ENCODE measurements around the gene VCAN. TPM values are rescaled to one million over a fixed set of nuclear protein-coding genes. Genes with fewer than 3 reads are reported as not detected.

VCAN gene
- total and polyA plus RNA-seq, 8 donors: 1.5 to 184 (median 12.7) TPM

DNA sequence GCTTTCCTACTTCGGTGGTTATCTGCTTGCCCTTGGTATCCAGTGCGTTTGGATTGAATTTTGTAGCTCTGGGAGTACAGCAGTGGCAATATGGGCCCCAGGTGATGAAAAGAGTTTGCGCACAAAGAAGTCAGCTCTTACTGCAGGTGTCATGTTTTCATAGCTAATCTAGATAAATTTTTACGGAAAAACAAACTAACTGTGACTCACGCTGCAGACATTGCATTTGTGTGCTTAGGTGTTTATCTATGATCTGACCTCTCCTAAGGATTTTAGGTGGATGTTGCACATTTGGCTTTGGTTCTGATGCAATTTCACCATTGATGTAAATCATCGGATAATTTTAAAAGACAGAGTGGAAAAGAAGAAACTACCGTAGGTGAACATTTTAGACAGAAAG, 92.1 kb downstream of the VCAN start:
- Histone ChIP-seq H3K27me3 (no peaks in the 10 kb centered on the region), H3K27ac (peak overlapping the region in 3 of 5 donors; percentile 16 to 41 (median 23)), H3K4me1 (peaks cover 7 to 33% (median 13%) of the 10 kb centered on the region in 4 donors), H3K4me3 (no peak overlapping the region), H3K9me3 (no peaks in the 10 kb centered on the region), H3K36me3 (no peaks in the 10 kb centered on the region)
- no peak for TF ChIP-seq EP300 (IDR thresholded peaks at IDR 0.05)
- TF ChIP-seq POLR2AphosphoS5 (IDR thresholded peaks at IDR 0.05): no peak
- no peak for TF ChIP-seq POLR2A (IDR thresholded peaks at IDR 0.05)
- TF ChIP-seq, protein P1, sequence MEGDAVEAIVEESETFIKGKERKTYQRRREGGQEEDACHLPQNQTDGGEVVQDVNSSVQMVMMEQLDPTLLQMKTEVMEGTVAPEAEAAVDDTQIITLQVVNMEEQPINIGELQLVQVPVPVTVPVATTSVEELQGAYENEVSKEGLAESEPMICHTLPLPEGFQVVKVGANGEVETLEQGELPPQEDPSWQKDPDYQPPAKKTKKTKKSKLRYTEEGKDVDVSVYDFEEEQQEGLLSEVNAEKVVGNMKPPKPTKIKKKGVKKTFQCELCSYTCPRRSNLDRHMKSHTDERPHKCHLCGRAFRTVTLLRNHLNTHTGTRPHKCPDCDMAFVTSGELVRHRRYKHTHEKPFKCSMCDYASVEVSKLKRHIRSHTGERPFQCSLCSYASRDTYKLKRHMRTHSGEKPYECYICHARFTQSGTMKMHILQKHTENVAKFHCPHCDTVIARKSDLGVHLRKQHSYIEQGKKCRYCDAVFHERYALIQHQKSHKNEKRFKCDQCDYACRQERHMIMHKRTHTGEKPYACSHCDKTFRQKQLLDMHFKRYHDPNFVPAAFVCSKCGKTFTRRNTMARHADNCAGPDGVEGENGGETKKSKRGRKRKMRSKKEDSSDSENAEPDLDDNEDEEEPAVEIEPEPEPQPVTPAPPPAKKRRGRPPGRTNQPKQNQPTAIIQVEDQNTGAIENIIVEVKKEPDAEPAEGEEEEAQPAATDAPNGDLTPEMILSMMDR (IDR thresholded peaks at IDR 0.05): no peak
- no peak for DNase-seq
- intact Hi-C loops (cut with DNase I; ENCODE audit: low total_unique reads): no loop called here
- whole genome bisulfite sequencing, 5 donors: 21 to 53% (median 37%) methylated on average over 7 of the region's 7 CpGs

DNA sequence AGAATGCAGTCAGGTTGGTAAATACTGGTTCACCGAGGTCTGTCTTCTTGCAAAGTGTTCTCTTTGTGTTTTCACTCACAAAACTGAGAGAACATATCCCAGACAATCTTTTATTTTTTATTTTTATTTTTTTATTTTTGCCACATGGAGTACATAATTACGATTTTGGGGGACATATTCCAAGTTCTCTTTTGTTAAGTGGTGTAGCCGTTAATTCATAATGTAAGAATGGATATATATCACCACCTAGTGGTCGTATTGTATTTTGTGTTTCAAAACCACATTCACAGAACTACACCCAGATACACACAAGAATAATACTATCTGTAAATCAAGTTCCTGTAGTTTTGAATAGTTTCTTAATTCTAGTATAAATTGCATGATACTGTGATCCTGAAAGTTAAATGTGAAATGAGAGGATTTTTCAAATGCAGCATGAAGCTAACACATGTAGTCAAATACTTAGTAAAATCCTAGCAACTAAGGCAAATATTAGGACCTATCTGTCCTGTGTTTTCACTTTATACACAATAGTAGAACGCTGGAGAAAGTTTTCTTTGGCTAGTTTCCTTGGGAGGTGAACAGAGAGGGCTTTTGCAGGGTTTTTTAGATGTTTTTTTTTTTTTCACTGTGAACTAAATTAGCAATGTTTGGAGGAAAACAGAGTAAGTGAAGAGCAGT, 92.7 kb downstream of the VCAN start:
- H3K27ac ChIP-seq: no peak overlapping the region
- no peak overlapping the region for H3K4me3 ChIP-seq
- intact Hi-C loops (cut with DNase I; ENCODE audit: low total_unique reads): no loop called here
- H3K27me3 ChIP-seq: no peaks in the 10 kb centered on the region
- no peaks in the 10 kb centered on the region for H3K9me3 ChIP-seq
- peaks cover 7 to 28% (median 13%) of the 10 kb centered on the region in 4 donors for H3K4me1 ChIP-seq
- TF ChIP-seq POLR2AphosphoS5 (IDR thresholded peaks at IDR 0.05): no peak
- TF ChIP-seq, protein P1 (IDR thresholded peaks at IDR 0.05): peak in 5 of 7 experiments; percentile 28 to 75 (median 57)
- 9 to 15% (median 11%) methylated on average over 5 of the region's 5 CpGs for WGBS, 5 donors
- DNase-seq: peak in 1 of 2 donors; percentile 73
- H3K36me3 ChIP-seq: no peaks in the 10 kb centered on the region

DNA sequence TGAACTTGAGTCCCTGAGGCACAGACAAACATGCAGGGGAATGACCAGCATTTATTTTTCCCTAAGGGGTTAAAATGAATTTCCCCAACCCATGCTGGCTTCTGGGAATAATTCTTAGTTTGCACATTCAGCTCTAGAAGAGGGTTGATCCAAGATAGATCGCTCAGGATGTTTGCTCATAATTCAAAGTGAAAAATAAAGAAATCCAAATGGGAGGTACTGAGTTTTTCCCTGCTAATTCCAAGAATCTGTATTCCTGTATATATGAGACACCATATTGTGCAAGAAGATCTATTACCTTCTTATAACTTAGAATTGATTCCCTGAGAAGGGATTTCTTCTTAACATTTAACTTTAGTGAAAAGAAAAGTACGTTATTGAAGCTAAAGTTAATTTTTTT, 96.2 kb downstream of the VCAN start:
- H3K27me3 ChIP-seq: no peaks in the 10 kb centered on the region
- H3K27ac ChIP-seq: no peak overlapping the region
- intact Hi-C loops (cut with DNase I; ENCODE audit: low total_unique reads): no loop called here
- peaks cover 4 to 21% (median 10%) of the 10 kb centered on the region in 4 donors for H3K4me1 ChIP-seq
- H3K4me3 ChIP-seq: no peak overlapping the region
- no peaks in the 10 kb centered on the region for H3K9me3 ChIP-seq
- DNase-seq: no peak
- 34 to 46% (median 40%) methylated on average over 2 of the region's 2 CpGs for WGBS, 5 donors
- no peaks in the 10 kb centered on the region for H3K36me3 ChIP-seq
- TF ChIP-seq EP300 (IDR thresholded peaks at IDR 0.05) (no peak), POLR2AphosphoS5 (IDR thresholded peaks at IDR 0.05) (no peak), POLR2A (IDR thresholded peaks at IDR 0.05) (no peak)
- TF ChIP-seq, protein P1 (IDR thresholded peaks at IDR 0.05): no peak

DNA sequence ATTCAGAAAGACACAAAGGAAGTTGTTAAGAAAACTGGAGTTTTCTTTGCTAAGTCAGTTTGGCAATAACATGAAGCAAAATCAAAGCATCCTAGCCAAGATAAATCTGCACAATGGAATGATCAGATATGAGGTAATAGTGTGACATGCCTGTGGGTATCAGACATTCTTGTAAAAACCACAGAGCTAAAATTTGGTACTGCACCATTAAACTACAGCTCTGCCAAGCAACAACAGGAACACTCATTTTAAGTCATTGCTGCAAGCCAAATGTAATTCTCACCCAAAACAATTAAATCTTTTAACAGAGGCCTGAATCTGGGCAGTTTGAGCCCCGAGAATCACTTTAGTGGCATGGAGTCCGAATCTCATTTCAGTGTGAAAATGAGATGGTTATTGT, 96.6 kb downstream of the VCAN start:
- Histone ChIP-seq H3K4me1 (peaks cover 0 to 16% (median 8%) of the 10 kb centered on the region in 4 donors), H3K36me3 (no peaks in the 10 kb centered on the region), H3K27me3 (no peaks in the 10 kb centered on the region), H3K4me3 (no peak overlapping the region), H3K9me3 (no peaks in the 10 kb centered on the region), H3K27ac (no peak overlapping the region)
- WGBS, 5 donors: 51 to 70% (median 59%) methylated on average over 2 of the region's 2 CpGs
- DNase-seq: no peak
- TF ChIP-seq POLR2A (IDR thresholded peaks at IDR 0.05): no peak
- TF ChIP-seq POLR2AphosphoS5 (IDR thresholded peaks at IDR 0.05): peak in 1 of 3 donors; percentile 19
- intact Hi-C loops (cut with DNase I; ENCODE audit: low total_unique reads): no loop called here

DNA sequence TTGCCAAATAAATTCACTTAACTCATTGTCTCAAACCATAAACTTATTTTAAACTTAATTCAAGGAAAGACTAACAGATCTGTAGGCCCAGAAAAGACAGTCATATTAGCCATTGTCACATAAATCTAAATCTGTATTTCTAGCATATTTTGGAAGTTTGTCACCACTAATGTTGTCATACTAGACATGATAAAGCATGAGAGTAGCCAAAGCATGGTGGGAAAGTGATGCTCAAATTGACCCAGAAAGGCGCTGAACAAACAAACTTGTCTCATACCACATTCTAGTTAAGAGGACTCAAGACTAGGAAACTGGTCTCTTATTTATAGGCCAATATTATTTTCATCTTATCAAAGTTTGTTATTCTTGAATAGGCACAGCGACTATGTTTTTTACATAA, 99.4 kb downstream of the VCAN start:
- DNase-seq: no peak
- no peak overlapping the region for H3K4me3 ChIP-seq
- 89 to 97% (median 92%) methylated on average over 2 of the region's 2 CpGs for WGBS, 5 donors
- no peaks in the 10 kb centered on the region for H3K27me3 ChIP-seq
- H3K36me3 ChIP-seq: no peaks in the 10 kb centered on the region
- no peaks in the 10 kb centered on the region for H3K9me3 ChIP-seq
- TF ChIP-seq EP300 (IDR thresholded peaks at IDR 0.05): no peak
- no peak for TF ChIP-seq POLR2AphosphoS5 (IDR thresholded peaks at IDR 0.05)
- TF ChIP-seq, protein P1 (IDR thresholded peaks at IDR 0.05): no peak
- TF ChIP-seq POLR2A (IDR thresholded peaks at IDR 0.05): no peak
- intact Hi-C loops (cut with DNase I; ENCODE audit: low total_unique reads): no loop called here
- H3K27ac ChIP-seq: no peak overlapping the region
- peaks cover 0 to 4% (median 0%) of the 10 kb centered on the region in 4 donors for H3K4me1 ChIP-seq

All from stomach (tissue), 9 donors.